ENCODE data around the gene PAM.
A peak's percentile ranks its signal among the peaks of the same experiment; 100 is the strongest.
"Not testable (repeated sequence)": the region's sequence is repeated elsewhere in the genome, so short reads cannot be mapped to it uniquely, and the experiment has no call there.

PAM gene

DNA sequence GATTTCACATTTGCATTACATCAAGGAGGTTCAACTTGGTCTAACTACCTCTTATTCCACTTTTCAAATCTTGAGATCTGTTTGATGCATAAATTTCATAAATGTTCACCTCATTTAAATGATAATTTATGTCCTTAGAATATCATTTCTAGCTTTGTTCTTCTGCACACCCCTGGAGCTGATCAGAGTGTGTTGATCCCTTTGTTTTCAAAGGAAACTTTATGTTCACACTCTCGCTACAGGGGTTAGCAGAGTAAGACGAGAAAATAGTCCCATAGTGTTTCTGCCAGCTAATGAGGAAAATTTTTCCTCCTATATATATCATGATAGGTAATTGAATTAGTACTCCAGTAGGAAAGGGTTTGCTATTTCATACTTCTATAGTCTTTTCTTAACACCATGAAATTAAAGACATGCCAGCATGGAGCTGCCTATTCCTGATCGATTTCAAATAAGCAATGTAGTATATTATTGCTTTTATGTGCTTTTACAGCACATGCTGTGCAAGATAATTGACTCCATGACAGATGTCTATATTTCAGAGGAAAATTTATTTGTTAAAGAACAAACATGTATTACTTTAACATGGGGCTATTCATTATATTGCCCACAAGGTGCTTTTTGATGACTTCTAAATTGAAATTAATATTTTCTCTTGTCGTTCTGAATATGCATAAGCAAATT, 4.8 kb upstream of the PAM start:
- DNase-seq (ENCODE audit: insufficient read length, low spot score) (no peak), FAIRE-seq (no peak)

DNA sequence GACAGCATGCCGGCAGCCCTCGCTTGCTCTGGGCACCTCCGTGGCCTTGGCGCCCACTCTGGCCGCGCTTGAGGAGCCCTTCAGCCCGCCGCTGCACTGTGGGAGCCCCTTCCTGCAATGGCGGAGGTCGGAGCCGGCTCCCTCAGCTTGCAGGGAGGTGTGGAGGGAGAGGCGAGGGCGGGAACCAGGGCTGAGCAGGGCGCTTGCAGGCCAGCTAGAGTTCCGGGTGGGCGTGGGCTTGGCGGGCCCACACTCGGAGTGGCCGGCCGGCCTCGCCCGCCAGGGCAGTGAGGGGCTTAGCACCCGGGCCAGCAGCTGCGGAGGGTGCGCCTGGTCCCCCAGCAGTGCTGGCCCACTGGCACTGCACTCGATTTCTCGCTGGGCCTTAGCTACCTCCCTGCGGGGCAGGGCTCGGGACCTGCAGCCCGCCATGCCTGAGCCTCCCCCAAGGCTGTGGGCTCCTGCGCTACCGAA, 3.2 kb upstream of the PAM start:
- not testable (repeated sequence) for DNase-seq (ENCODE audit: insufficient read length, low spot score); FAIRE-seq

DNA sequence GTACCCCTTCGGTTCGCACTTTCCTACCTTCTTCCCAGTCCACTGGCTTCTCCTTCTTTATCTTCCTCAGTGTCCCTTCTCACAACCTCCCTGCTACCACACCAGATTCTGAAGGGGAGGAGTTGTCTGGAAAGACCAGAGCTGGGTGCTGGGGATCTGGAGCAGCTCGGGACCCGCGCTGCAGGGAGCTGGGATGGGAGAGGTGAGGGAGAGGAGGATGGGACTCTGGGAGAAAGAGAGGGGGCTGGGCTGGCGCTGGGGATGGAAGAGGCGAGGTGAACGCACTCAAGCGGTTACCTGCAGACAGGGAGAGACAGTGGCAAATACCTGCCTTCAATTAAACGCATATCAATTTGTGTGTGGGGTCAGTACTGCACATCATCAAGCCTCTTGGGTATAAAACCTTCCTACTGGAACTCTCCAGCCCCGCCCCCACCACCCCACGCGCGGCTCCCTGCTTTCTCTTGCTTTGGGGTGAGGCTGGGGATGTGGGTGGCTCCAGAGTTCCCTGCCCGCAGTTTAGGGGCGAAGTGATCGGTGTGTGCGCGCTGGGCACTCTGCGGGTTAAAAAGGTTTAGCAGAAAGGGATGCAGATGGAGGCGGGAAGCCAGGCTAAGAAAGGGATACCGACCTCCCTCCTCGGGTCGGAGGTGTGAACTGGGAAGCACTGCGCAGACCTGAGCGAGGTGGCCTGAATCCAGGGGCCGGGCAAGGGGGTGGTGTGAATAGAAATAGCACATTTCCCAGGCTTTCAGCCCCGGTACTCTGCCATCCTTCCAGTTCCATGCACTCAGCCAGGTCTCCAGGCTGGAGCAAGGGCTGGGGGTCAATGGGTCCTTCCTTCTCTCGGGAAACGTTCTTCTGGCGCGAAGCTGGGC, 977 bp upstream of the PAM start:
- FAIRE-seq (no peak), DNase-seq (ENCODE audit: insufficient read length, low spot score) (peak; percentile 23)

DNA sequence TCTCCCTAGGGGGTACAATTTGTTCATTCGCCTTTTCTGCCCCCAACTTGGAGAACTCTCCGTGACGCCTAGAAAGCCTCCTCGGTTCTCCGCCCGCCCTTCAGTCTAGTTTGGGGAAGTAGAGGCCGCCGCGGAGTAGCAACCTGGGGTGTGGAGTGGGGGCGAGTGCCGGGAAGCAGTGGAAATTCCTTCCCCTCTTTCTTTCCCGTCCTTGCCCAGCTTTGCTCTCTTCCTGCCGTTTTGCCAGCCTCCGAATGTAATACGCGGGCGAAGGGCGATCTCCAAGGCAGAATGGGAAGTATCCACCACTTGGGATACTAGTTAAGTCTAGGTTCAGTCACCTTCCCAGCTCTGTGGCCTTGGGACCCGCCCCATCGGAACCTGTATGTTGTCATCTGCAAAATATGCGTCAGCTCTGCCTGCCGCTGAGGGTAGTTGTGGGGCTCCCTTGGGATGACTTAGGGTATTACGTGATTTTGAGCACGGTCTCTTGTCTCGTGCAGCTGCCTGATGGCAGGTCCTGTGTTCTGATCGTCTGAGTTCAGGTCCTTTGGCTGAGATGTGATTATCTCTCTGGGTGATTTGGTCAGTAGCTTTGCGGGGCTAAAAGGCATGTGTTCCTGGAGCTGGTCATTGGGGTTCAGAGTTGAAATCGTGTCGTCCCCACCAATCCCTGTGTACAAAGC, 724 bp downstream of the PAM start:
- FAIRE-seq (peak; percentile 57), DNase-seq (ENCODE audit: insufficient read length, low spot score) (peak; percentile 78)

DNA sequence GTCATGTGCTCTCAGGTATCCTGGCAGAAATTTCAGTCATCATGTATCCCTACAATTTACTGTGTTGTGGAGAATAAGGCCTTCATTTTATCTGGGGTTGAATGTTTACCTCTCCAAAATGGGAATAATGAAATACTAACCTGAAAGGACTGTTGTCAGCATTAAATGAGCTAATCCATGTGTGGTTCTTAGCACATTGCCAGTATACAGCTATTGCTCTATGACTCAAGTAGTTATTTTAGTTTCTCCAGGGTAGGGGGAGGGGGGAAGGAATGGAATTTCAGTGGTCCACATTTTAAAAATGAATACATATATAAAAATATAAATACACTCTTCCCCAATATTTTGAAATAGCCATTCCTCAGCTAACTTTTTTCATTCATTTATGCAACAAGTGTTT, 3.5 kb downstream of the PAM start:
- DNase-seq (ENCODE audit: insufficient read length, low spot score), result no peak
- FAIRE-seq, result no peak

DNA sequence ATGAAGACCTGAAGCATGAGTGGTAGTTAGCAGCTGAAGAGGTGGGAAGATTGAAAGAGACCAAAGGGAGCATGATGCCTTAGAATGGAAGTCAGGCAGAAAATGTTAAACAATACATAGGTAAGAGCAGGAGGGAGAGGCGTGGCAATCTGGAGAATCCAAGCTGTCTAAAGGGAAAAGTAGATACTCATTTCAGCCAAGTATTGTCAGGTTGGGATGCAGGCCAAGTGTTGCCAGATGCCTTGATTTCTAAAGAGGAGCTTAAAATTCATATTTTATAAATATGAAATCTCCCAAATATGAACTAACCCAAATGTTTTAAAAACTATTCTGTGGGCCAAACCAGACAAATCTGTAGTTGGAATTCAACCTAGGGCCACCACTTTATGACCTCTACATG, 4.2 kb downstream of the PAM start:
- DNase-seq (ENCODE audit: insufficient read length, low spot score) (no peak), FAIRE-seq (no peak)

DNA sequence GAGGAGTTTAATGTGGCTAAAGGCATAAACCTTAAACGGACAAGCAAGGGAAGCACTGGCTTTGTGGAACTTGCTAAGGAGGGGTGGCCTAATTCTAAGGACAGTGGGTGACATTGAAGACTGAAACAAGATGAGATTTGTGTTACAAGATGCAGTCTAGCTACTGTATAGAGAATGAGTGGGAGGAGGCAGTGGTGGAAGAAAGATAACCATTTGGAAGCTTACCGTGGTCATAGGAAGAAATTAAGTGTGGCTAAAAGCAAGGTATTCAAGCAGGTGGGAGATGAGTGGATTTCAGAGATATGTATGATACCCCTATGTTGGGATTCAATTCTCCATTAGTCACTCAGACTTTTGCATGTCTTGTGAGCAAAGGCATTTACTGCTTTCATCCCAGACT, 4.6 kb downstream of the PAM start:
- no peak for DNase-seq (ENCODE audit: insufficient read length, low spot score)
- no peak for FAIRE-seq

DNA sequence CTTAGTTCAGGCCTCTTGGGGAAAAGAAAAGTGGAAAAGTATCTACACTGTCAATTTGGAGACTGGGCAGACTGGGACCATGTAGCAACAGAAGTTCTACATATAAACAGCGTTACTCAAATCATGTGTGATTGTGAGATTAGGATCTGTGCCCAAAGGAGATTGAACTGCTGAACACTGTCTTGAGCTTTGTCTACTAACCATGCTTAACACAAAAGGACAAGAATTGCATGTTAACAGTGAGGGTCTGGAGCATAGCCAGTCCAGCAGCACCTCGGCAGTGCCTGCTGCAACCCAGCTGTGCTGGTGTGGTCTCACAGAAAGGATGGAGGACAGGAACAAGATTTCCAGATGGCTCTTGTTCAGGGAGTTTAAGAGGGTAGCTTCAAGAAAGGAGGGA, 5.7 kb downstream of the PAM start:
- no peak for DNase-seq (ENCODE audit: insufficient read length, low spot score)
- no peak for FAIRE-seq

DNA sequence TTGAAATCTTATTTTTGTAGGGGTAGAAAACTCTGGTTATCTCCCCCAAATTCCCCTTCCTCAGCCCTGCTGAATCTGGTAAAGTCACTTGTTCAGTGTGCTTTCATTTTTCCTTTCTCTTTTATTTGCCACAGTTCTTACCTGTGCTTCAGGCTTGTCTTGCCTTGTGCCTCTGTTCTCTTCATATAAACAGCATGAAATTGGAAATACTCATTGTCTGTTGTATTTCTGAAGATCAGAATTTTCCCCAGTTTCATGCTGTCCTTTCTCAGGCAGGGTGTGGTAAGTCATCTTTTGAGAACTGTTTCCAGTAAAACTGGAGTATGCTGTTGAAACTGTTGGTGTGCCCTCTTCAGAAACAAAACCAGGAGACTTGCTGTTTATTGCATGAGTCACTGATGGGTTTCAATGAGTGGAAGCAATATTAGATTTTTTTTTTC, 7.0 kb downstream of the PAM start:
- DNase-seq (ENCODE audit: insufficient read length, low spot score) (no peak), FAIRE-seq (no peak)

DNA sequence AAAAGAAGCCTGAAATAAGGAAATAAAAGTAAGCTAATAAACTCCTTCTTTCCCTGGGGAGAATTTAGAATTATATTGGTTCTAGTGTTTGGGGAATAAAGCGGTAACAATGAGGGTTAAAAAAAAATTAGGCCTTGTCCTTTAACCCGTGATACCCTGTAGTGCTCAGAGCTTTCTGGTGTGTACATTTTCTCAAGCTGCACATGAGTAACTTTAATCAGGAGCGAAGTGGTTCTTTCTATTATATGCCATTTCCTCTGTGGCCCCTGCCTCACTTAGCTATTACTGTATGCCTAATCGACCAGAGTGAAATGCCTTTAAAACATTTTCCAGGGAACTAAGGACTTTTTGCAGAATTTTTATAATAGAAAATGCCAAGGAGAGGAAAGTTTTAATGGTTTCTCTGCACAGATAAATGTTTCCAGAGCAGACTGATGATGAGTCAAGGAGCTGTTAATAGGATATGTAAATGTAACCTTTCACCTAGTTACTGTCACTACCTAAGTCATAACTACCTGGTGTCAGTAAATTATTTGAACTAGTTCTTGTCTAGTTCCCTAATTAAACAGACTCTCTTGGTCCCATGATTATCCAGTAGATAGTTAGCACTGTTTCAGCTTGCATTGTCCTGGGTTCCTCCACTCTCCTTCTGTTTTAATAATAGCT, 7.6 kb downstream of the PAM start:
- DNase-seq (ENCODE audit: insufficient read length, low spot score) (no peak), FAIRE-seq (no peak)

DNA sequence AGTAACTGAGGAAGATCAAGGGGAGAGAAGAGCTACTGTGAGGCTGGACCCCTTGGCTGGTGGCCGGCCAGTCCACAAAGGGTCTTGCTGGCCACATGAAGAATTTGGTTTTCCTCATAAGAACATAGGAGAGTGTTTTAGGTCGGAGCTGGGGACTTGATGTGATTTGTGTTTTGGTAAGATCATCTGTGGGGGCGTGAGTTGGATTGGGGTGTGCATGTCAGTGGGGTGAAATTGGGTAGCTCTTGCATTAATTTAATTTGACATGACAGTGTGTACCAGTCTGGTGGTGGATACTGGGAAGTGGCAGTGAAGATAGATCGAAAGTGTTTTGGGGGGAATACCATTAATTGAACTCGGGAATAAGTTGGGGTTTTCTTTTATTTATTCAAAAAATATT, 8.6 kb downstream of the PAM start:
- no peak for FAIRE-seq
- no peak for DNase-seq (ENCODE audit: insufficient read length, low spot score)

DNA sequence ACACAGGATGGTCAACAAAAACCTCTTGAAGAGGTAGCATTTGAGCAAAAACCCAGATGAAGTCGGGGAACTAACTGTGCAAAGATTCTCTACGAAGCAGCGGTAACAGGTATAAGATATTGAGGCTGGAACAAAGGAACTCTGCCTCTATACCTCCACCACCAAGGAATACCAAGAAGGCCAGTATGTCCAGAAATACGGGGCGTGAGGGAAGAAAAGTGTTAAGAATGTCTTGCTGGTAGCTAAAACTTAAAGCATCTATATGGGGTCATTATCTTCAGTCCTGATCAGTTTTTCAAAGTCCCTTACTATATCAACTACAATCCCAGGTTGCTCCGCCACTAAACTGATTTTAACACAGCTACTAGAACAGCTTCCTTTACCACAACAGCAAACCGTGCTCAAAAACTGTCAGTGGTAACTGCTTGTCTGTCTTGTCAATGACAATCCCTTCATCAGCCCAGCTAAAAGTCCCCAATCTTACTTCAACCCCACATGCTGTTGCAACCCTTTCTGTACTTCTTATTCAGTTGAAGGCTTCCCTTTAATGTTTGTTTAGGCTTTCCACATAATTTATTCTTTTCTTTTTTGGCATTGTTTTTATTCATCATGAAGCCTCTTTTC, 9.4 kb downstream of the PAM start:
- peak; percentile 31 for FAIRE-seq
- DNase-seq (ENCODE audit: insufficient read length, low spot score), result no peak

DNA sequence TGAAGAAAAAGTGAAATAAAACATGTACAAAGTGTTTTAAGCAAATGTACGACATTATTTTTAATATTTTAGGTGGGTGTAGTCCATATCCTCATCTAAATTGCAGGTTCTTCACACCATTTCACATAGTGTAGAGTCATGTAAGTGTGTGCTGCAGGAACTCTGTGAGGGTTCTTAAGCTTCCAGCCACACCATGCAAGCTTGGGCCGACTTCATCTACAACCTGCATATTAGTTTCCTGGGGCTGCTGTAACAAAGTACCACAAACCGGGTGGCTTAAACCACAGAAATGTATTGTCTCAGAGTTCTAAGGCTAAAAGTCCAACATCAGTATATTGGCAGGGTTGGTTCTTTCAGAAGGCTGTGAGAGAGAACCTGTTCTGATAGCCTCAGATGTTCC, 10.2 kb downstream of the PAM start:
- no peak for FAIRE-seq
- no peak for DNase-seq (ENCODE audit: insufficient read length, low spot score)

DNA sequence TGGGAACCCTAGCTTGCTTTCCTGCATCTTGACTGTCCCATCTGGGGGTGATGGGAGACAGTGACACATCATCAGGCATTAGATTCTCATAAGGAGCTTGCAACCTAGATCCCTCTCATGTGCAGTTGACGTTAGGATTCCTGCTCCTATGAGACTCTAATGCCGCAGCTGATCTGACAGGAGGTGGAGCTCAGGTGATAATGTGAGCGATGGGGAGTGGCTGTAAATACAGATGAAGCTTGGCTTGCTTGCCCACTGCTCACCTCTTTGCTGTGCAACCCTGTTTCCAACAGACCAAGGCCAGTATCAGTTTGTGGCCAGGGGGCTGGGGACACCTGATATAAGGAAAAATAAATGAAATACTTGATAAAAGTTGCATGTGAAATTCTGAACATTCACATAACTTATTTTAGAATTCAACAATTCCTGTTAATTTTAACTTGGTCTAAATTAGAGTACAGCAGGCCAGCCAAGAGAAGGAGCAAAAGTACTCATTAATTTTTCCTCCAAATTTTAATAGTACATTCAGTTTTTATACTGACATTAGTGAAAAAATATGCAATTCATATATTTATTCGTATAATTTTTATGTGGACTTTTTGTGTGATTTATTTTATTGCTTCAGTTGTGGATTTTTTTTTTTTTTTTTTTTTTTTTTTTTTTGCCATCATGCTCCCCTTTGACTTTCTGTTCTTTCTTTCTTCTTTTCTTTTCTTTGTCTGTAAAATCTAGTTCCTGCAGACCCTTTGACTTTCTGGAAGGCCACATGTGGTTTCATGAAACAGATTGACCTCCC, 11.4 kb downstream of the PAM start:
- FAIRE-seq (no peak), DNase-seq (ENCODE audit: insufficient read length, low spot score) (no peak)

DNA sequence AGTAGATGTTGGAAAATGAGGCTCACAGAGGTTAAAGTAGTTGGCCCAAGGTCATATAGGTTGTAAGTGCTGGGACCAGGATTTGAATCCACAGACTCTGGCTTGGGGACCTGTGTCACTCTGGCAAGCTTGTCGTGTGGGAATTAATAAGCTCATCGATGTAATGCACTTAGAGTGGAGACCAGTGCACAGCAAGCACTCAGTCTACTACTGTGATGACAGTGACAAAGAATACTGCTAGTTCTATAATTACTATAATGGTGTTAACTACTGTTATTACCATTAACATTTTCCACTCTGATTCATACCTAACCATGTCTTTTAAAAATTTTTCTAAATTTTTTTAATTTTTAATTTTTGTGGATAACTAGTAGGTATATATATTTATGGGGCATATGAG, 12.8 kb downstream of the PAM start:
- FAIRE-seq, result no peak
- no peak for DNase-seq (ENCODE audit: insufficient read length, low spot score)

DNA sequence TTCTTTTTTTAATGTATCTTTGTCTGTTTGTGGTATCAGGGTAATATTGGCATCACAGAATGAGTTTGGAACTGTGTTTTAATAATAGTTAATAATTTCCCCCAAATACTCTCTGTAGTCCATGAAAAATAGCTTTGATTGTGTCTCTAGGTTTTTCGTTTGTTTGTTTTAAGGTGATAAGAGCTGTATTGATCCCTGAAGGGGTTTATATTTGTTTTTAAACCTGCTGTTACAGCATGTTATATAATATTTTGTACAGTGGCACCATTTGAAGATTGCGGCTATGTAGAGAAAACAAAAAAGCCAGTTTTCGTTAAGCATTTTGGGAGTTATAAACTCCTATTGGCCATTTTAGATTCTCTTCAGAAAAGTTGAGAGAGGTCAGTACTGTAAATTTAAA, 15.7 kb downstream of the PAM start:
- FAIRE-seq (no peak), DNase-seq (ENCODE audit: insufficient read length, low spot score) (no peak)

DNA sequence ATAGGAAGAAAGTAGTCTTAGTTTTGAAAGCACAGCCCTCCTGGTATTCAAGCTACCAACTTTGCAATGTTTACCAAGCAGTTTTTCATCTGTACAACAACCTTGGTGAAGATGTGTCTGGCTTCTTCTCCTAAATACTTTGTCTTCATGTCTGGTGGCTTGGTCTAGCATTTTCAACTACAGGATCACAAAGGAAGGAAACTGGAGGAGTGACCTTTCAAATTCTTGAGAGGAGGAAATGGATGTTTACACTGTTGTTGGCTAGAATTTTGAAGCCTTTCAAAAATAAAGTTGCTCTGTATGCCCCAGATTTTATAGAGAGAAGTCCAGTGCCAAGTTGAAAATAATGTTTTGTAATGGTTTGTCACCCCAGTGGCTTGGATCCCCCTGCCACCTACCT, 16.3 kb downstream of the PAM start:
- no peak for DNase-seq (ENCODE audit: insufficient read length, low spot score)

DNA sequence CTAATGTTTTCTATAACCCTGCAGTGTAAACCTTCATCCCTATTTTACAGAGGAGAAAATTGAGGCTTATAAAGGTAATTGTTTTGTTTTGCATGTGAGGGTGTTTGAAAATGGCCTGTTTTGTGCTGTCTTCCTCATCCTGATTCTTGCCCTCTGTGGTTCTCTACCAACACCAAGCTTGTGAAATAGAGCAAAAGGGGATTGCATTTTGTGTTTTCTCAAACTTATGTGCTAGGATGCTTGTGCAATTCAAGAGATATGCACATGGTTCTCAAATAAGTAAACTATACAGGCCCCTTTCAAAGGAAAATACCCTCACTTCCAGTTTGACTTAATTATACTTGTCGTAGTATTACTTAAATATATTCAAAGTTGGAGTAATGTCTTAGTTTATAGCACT, 17.2 kb downstream of the PAM start:
- FAIRE-seq (no peak), DNase-seq (ENCODE audit: insufficient read length, low spot score) (no peak)

More for the DNA sequence above, 16.3 kb downstream of the PAM start:
- FAIRE-seq, result no peak

DNA sequence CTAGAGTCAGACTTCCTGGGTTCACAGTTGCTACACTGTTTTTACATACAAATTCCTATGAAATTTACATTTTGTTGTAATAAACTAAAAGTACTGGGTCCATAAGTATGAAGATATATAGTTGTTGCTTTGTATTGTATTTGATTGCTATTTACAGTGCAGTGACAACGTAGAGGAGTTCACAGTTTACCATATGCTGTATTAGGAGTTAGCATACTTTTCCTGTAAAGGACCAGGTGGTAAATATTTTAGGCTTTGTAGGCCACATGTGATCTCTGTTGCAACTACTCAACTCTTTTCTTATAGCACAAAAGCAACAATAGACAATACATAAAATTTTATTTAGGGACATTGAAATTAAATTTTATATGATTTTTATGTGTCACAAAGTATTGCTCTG, 18.0 kb downstream of the PAM start:
- FAIRE-seq (no peak), DNase-seq (ENCODE audit: insufficient read length, low spot score) (no peak)

DNA sequence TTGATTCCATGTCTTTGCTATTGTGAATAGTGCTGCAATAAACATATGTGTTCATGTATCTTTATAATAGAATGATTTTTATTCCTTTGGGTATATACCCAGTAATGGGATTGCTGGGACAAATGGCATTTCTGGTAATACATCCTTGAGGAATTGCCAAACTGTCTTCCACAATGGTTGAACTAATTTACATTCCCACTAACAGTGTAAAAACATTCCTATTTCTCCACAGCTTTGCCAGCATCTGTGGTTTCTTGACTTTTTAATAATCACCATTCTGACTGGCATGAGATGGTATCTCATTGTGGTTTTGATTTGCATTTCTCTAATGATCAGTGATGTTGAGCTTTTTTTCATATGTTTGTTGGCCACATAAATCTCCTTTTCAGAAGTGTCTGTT, 20.7 kb downstream of the PAM start:
- not testable (repeated sequence) for DNase-seq (ENCODE audit: insufficient read length, low spot score); FAIRE-seq
